Astrocyte of the cerebellum (primary cell): ENCODE results near the gene FER.

ENCODE experiments used
- DNase-seq: peaks from one replicate; pipeline ENCODE4 v3.0.0-alpha.2; 2011; ENCODE audit warnings: low read depth
- H3K4me3 ChIP-seq: 2 replicates; pipeline ENCODE4 v1.5.1; 2011; ENCODE audit warnings: mild to moderate bottlenecking, low read depth, low read length, moderate library complexity
- CTCF ChIP-seq: IDR thresholded peaks from 2 replicates; pipeline ENCODE4 v1.5.1; 2012; ENCODE audit warnings: low read length, low read depth, moderate library complexity, mild to moderate bottlenecking; ENCODE audit errors: missing control alignments
- in situ Hi-C: cut with HindIII; loops from 2 replicates; pipeline ENCODE4 v1.10.0; 2017; ENCODE audit warnings: low sequenced_read_pairs

FER gene

DNA sequence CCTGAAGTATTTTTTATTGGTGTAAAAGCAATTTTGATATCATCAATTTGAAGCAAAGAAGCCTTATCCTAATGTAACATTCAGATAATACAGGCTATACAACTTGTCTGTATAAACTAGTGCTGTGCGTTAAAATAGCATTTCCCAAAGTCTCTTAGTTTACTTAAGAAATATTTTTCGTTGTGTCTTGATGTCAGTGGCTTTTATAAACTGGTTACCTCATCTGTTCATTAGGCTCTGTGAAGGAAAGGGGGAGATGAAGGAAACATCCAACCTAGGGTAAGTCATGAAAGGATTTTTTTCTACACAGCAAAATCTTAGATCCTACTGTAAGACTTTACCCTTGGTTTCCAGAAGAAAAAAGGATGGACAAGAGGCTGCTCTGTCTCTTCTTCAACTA, 389.2 kb downstream of the FER start:
- DNase-seq = no peak
- TF ChIP-seq CTCF = no peak
- H3K4me3 ChIP-seq = no peak overlapping the region
- in situ Hi-C loops = no loop called here

- DNase-seq = no peak
- H3K4me3 ChIP-seq = no peak overlapping the region
- in situ Hi-C loops = no loop called here
- TF ChIP-seq CTCF = peak; percentile 26
Observed at GRCh38 chr5:109141222-109142200, 393.8 kb downstream of the FER start.

- DNase-seq = no peak
- in situ Hi-C loops = no loop called here
- no peak for TF ChIP-seq CTCF
- H3K4me3 ChIP-seq = no peak overlapping the region
Observed at GRCh38 chr5:109143031-109143430, 395.3 kb downstream of the FER start.

GRCh38 chr5:109145139-109145538, 397.4 kb downstream of the FER start:
- TF ChIP-seq CTCF = no peak
- DNase-seq = no peak
- in situ Hi-C loops = no loop called here
- H3K4me3 ChIP-seq = no peak overlapping the region

GRCh38 chr5:109146591-109146990, 398.9 kb downstream of the FER start:
- DNase-seq = no peak
- in situ Hi-C loops = no loop called here
- no peak overlapping the region for H3K4me3 ChIP-seq
- no peak for TF ChIP-seq CTCF

DNA sequence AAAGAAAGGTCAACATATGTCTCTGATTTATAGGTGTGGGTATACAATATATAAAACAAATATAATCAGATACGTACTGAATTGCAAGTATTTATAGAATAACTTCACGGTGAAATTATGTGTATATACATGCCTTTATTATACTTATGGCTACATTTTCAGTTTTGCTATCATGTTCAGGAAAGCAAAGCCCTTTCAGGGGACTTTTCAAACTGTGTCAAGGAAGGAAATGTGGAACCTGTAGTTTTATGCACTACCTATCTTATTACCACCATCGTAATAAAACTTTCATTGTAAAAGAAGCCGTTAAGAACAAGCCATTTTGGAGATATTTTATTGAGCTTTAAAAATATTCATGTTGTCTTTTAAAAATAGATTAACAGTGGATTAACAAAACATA, 404.9 kb downstream of the FER start:
- in situ Hi-C loops = no loop called here
- H3K4me3 ChIP-seq = no peak overlapping the region
- TF ChIP-seq CTCF = no peak
- DNase-seq = no peak
